ENCODE results near the gene LIMCH1. TPM values are rescaled to one million over a fixed set of nuclear protein-coding genes. Genes with fewer than 3 reads are reported as not detected.

Gene LIMCH1
- total RNA-seq, 1 donor = 9.0 TPM

DNA sequence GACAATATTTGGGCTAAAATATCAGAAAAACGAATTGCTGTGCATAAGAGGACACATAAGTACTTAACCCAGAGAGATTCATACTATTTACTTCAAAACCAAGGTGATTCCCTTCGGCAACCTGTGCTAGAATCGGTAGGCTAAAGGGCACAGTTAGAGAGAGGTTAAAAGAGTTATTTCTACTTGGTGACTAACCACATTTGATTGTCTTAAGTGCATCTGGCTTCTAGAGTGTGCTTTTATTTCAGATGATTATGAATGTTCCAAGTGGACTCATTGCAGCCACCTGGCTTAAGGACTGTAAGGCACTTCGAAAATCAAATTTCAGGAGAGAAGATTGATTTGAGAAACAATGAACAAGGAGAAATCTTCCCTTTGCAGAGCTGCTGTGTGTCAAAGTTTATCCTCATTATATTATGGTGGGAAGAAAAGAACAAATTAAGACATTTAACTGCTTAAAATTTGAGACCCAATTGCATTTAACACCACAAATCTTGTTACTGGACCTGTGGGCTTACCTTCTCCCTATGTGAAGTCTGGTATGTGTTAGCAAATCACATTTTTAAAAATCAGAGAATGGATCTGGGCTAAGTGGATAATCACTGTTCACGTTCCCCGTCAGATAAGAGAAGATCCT lies 176.5 kb downstream of the LIMCH1 start:
- no peaks in the 10 kb centered on the region for H3K36me3 ChIP-seq (ENCODE audit: insufficient read depth, low read length)
- no peak overlapping the region for H2AFZ ChIP-seq (ENCODE audit: low read length)
- H3K4me1 ChIP-seq (ENCODE audit: insufficient read depth, low read length) = peaks cover 4% of the 10 kb centered on the region
- no peak for DNase-seq (ENCODE audit: insufficient read length, low spot score, missing footprints)
- TF ChIP-seq, protein P1, sequence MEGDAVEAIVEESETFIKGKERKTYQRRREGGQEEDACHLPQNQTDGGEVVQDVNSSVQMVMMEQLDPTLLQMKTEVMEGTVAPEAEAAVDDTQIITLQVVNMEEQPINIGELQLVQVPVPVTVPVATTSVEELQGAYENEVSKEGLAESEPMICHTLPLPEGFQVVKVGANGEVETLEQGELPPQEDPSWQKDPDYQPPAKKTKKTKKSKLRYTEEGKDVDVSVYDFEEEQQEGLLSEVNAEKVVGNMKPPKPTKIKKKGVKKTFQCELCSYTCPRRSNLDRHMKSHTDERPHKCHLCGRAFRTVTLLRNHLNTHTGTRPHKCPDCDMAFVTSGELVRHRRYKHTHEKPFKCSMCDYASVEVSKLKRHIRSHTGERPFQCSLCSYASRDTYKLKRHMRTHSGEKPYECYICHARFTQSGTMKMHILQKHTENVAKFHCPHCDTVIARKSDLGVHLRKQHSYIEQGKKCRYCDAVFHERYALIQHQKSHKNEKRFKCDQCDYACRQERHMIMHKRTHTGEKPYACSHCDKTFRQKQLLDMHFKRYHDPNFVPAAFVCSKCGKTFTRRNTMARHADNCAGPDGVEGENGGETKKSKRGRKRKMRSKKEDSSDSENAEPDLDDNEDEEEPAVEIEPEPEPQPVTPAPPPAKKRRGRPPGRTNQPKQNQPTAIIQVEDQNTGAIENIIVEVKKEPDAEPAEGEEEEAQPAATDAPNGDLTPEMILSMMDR (IDR thresholded peaks at IDR 0.05; ENCODE audit: extremely low read depth, low read depth, low read length) = no peak
- H3K9me3 ChIP-seq (ENCODE audit: low read depth, low read length) = no peaks in the 10 kb centered on the region
- no peak overlapping the region for H3K27ac ChIP-seq (ENCODE audit: low read depth, low read length)
- no peak overlapping the region for H3K4me2 ChIP-seq (ENCODE audit: insufficient read depth, low read length)
- H3K27me3 ChIP-seq (ENCODE audit: insufficient read depth, low read length) = no peaks in the 10 kb centered on the region
- H3K4me3 ChIP-seq (ENCODE audit: insufficient read depth, low read length) = no peak overlapping the region
- H3K79me2 ChIP-seq (ENCODE audit: insufficient read depth, low read length) = no peaks in the 10 kb centered on the region
- H4K20me1 ChIP-seq (ENCODE audit: insufficient read depth, low read length) = no peaks in the 10 kb centered on the region

DNA sequence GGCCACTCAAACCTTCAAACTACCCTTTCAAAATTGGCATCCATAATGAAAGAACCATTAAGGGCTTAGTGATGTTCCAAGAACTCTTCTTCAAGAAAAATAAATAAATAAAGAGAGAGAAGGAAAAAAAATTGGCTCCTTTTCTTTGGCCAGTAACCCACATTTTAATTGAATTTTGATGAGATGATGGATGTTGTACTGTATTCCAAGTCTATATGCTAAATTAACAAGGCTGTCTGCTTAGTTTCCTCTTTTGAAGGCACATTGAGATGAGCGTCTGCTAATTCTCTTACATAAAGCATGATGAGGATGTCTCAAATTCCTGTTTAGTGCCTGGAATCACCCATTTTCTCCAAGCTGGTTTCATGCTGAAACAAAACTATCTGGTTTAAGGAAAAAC lies 177.2 kb downstream of the LIMCH1 start:
- TF ChIP-seq, protein P1 (IDR thresholded peaks at IDR 0.05; ENCODE audit: extremely low read depth, low read depth, low read length) = no peak
- no peak overlapping the region for H3K4me2 ChIP-seq (ENCODE audit: insufficient read depth, low read length)

DNA sequence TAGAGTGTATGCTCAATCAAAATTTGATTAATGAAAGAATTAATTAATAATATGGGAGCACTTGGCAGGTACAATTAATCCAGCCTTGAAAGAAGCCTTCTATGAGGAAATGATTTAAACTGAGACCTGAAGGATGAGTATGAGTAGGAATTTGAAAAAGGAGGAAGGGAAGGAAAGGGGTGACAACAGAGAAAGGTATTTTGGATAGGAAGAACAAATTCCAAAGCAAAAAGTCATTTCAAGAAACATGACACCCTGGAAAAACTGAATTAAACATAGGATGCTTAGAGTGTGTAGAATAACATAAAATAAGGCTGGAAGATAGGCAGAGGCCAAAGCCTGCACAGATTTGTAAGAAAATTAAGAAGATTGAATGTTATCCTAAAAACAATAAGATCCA lies 180.9 kb downstream of the LIMCH1 start:
- Histone ChIP-seq H3K4me2 (ENCODE audit: insufficient read depth, low read length) (no peak overlapping the region), H3K9me3 (ENCODE audit: low read depth, low read length) (no peaks in the 10 kb centered on the region), H3K36me3 (ENCODE audit: insufficient read depth, low read length) (no peaks in the 10 kb centered on the region), H3K79me2 (ENCODE audit: insufficient read depth, low read length) (no peaks in the 10 kb centered on the region), H4K20me1 (ENCODE audit: insufficient read depth, low read length) (no peaks in the 10 kb centered on the region), H3K27ac (ENCODE audit: low read depth, low read length) (no peak overlapping the region), H3K27me3 (ENCODE audit: insufficient read depth, low read length) (no peaks in the 10 kb centered on the region), H3K4me1 (ENCODE audit: insufficient read depth, low read length) (peaks cover 4% of the 10 kb centered on the region), H2AFZ (ENCODE audit: low read length) (no peak overlapping the region), H3K4me3 (ENCODE audit: insufficient read depth, low read length) (no peak overlapping the region)
- TF ChIP-seq, protein P1 (IDR thresholded peaks at IDR 0.05; ENCODE audit: extremely low read depth, low read depth, low read length) = no peak
- DNase-seq (ENCODE audit: insufficient read length, low spot score, missing footprints) = no peak

More for the DNA sequence above, 177.2 kb downstream of the LIMCH1 start:
- peaks cover 4% of the 10 kb centered on the region for H3K4me1 ChIP-seq (ENCODE audit: insufficient read depth, low read length)
- no peak overlapping the region for H3K4me3 ChIP-seq (ENCODE audit: insufficient read depth, low read length)
- H3K36me3 ChIP-seq (ENCODE audit: insufficient read depth, low read length) = no peaks in the 10 kb centered on the region
- no peaks in the 10 kb centered on the region for H4K20me1 ChIP-seq (ENCODE audit: insufficient read depth, low read length)
- DNase-seq (ENCODE audit: insufficient read length, low spot score, missing footprints) = no peak
- no peak overlapping the region for H3K27ac ChIP-seq (ENCODE audit: low read depth, low read length)
- no peaks in the 10 kb centered on the region for H3K27me3 ChIP-seq (ENCODE audit: insufficient read depth, low read length)
- H3K79me2 ChIP-seq (ENCODE audit: insufficient read depth, low read length) = no peaks in the 10 kb centered on the region
- H3K9me3 ChIP-seq (ENCODE audit: low read depth, low read length) = no peaks in the 10 kb centered on the region
- no peak overlapping the region for H2AFZ ChIP-seq (ENCODE audit: low read length)

DNA sequence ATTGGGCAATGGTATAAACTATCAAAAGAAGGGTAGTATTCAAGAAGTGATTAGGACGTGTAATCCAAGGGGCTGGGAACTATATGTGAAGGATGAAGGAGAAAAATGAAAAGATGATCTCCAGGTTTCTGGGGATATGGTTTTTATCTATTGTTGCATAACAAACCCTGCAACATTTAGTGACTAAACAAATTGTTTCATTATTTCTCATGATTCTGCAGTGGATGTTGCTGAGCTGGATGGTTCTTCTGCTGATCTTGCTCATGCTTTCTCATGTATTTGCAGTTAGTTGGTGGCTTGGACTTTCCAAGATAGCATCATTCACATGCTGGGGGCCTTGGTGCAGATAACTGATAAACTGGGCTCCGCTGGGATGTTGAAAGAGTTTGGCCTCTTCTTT lies 181.5 kb downstream of the LIMCH1 start:
- Histone ChIP-seq H3K27ac (ENCODE audit: low read depth, low read length) (no peak overlapping the region), H4K20me1 (ENCODE audit: insufficient read depth, low read length) (no peaks in the 10 kb centered on the region), H3K27me3 (ENCODE audit: insufficient read depth, low read length) (no peaks in the 10 kb centered on the region), H3K4me1 (ENCODE audit: insufficient read depth, low read length) (peaks cover 4% of the 10 kb centered on the region), H3K79me2 (ENCODE audit: insufficient read depth, low read length) (no peaks in the 10 kb centered on the region), H2AFZ (ENCODE audit: low read length) (no peak overlapping the region), H3K4me3 (ENCODE audit: insufficient read depth, low read length) (no peak overlapping the region), H3K36me3 (ENCODE audit: insufficient read depth, low read length) (no peaks in the 10 kb centered on the region), H3K9me3 (ENCODE audit: low read depth, low read length) (no peaks in the 10 kb centered on the region), H3K4me2 (ENCODE audit: insufficient read depth, low read length) (no peak overlapping the region)
- no peak for DNase-seq (ENCODE audit: insufficient read length, low spot score, missing footprints)
- TF ChIP-seq, protein P1 (IDR thresholded peaks at IDR 0.05; ENCODE audit: extremely low read depth, low read depth, low read length) = no peak

Measured in osteoblast (primary cell).